GM19455 (cell line): ENCODE measurements around the gene COX4I1.

Experiments used
- ATAC-seq: cut with Tn5 transposase; IDR thresholded peaks from one replicate; pipeline ENCODE4 v1.9.1; 2021; ENCODE audit not compliant: unreplicated experiment

COX4I1 gene

GRCh38 chr16:85799497-85800320, at the start of gene COX4I1, which contains the start of gene EMC8:
Gene COX4I1, plus strand, starts transcription at chr16:85799695. Its CDS starts 1,511 bp downstream, at chr16:85801206.
Gene EMC8, minus strand, starts transcription at chr16:85799544. Its CDS starts 249 bp downstream, at chr16:85799295.
- ATAC-seq, result peak; percentile 82

DNA sequence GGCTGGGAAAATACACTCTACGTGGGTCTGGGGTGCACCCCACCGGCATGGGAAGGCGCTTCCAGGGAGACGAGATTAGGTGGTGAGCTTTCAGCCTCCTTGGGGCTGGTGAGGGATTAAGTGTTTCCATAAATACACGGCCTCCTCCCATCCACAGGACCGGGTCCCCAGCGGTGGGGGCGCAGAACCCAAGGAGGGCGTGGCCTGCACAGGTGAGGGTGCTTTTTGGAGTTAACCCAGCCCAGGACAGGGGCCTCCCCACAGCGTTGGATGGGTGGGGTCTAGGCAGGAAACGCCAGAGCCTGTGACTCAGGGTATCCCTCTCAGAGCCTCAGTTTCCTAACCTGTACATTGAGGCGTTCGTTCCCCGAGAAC, 49.7 kb upstream of the COX4I1 start:
- ATAC-seq, result no peak

DNA sequence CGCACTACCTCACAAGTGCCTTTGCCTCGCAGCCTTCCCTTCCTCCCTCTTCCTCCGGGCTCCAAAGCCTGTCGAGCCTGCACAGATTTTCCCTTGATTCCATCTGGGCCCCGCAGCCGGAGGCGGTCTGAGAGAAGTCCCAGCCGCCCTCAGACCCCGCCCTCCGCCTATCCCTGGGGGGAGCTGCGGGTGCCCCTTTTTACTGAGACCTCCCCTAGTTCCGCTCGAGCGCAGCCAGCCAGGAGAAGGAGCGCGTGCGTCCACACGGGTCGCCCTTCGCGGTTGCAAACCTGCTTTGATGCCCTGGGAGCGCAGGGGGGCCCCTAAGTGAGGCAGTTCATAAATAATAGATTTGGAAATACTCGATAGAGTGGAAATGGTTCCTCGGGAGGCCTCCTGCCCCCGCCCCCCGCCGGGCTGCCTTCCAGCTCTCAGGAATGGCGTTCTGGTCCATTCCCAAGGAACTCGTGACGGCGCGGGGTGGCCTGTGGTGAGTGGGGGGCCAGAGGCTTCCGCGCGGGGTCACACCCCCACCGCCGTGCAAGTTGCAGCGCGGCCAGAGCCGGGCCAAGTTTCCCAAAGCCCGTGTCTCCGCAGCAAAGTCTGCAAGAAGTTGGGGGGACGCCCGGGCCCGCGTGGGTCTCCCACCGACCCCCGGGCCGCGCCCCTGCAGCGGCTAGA, 49.2 kb upstream of the COX4I1 start:
- no peak for ATAC-seq

DNA sequence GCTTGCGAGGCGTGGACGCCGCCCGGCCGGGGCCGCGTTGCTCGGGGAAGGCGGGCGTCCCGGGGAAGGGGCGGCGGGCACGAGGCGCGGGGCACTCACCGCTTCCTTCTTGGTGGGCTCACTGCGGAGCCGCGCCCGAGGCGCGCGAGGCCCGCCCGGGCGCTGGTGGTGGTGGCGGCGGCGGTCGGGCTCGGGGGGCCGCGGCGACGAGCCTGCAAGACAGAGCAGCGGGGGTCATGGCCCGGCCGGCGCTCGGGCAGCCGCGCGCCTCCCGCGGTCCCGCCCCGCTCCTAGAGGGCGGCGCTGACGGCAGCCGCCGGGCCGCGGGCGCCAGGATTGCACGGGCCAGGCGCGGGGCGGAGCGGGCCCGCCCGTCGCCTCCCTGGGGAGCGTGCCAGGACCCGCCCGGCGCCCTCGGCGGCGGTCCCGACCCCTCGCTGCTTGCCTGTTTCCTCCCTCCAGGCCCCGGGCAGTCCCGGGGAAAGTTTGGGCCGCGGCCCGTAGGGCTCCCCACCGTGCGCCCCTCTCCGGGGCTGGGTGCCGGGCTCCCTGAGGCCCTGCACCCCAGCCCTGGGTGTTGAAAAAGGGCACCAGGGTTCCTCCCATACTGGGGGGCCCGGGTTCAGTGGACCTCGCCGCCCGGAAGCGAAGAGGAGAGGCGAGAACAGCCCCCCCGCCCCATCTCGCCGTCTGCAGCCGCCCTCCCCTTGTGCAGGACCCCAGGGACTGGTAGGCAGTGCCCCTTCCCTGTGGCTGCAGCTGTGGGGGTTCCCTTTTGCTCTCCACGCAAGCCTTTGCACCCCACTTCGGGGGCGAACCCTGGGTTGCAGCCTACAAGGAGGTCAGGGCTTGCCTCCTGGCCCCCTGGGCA, 48.4 kb upstream of the COX4I1 start, which contains the start of gene C16orf74:
TSS of gene C16orf74 (minus strand) at position 270 of the 871 bp plus-strand sequence. CDS start 15,879 bp downstream, outside the sequence.
- ATAC-seq, result peak; percentile 40

- no peak for ATAC-seq
Observed at GRCh38 chr16:85751698-85752501, 47.6 kb upstream of the COX4I1 start.

DNA sequence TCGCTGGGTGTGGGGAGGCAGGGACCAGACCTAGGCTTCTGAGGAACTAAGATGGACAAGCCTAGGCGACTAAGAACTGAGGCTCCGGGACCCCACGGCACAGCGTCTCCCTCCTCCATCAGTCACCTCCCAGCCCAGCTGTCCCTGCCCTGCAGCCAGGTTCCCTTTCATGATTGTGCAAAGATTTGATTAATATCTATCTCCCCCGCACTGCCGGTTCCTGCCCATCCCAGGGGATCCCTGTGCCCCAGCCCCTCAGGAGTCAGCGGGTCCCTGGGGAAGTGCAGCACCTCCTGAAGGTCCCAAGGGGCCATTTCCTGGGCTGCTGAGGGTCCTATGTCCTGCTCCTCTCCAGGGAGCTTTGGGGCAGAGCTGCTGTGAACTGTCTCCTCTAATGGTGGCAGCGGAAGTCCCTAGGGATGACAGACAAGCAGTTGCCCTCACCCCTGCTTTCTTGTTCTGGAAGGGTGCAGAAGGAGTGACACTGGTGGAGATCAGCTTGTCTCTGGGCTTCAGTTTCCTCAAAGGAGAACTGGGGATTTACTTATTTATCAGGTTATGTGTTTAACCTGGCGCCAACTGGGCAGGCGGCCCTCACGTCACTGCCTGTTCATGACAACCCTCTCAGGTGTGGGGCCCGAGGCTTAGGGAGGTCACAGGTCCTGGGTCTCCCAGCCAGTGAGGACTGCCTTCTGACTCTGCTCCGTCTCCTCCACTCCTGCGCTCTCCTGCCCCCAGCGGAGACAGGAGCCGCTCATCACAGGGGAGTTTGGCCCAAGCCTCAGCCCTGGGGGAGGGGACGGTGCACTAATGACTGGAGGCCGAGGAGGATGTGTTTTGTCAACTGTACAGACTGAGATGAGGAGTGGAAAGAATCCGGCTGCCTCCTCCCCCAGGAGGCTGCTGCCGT, 46.7 kb upstream of the COX4I1 start:
- no peak for ATAC-seq

DNA sequence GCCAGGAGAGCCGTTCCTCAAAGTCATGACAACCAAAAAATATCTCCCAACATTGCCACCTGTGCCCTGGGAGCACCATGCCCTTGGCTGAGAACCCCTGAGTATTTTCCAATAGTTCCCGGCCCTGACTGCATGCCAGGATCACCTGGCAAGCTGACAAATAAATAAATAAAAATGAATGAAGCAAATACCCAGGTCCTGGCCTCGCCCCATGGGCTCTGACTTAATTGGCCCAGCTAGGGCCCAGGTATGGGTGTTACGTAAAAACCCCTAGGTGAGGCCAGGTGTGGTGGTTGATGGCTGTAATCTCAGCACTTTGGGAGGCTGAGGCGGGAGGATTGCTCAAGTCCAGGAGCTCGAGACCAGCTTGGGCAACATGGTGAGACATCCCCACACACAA, 45.9 kb upstream of the COX4I1 start:
- ATAC-seq, result no peak

- ATAC-seq, result no peak
Observed at GRCh38 chr16:85753976-85754375, 45.5 kb upstream of the COX4I1 start.

DNA sequence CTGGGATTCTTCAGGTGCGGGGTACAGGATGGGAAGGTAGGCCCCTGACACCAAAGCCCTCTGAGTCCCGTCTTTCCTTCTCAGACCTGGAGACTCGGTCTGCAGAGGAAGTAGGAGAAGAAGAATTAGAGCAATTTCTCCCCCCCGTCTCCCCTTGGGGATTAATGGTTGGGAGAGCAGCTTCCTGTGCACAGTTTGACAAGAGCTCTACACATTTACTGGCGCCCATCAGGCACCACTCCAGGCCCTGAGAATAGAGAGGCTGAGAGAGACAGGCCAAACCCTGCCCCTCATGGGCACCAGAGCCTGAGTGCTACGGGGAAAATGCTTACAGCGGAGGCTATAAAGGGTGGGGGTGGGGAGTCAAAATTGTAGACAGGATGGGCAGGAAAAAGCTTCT, 45.1 kb upstream of the COX4I1 start:
- ATAC-seq, result no peak

DNA sequence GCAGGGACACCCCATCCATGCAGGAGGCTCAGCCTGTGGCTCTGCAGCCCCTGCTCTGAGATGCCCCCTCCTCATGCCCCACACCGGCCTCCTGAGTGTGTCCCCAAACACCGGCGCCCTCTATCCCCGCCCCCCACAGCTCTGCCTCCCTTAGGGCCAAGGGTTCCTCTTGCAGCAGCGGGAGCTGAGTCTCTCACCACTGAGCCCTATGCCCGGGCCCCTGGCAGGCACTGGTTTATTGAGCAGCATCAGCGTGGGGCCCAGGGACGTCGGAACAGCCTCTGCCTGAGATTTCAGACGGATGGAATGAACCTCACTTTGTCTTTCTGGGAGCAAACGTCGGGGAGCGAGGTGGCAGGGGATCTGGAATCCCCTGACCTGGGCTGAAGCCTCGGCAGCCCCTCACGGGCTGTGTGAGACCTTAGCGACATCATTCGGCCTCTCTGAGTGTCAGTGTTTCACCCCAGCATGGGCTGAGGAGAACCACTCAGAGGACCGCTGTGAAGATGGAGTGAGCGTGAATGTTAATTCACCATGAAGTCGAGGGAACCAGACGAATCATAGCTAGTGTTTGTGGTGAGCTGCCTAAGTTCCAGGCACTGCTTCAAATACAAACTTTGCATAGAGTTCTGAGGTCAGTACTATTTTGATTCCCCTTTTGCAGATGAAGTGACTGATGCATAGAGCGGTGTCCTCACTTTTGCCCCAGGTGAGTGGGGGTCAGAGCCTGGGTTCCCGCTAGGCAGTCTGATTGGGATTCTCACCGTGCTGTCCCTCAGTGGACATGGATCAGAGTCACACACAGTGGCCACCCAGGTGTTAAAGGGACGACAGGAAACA, 43.3 kb upstream of the COX4I1 start:
- peak; percentile 37 for ATAC-seq

- no peak for ATAC-seq
Observed at GRCh38 chr16:85757341-85757822, 42.1 kb upstream of the COX4I1 start.

DNA sequence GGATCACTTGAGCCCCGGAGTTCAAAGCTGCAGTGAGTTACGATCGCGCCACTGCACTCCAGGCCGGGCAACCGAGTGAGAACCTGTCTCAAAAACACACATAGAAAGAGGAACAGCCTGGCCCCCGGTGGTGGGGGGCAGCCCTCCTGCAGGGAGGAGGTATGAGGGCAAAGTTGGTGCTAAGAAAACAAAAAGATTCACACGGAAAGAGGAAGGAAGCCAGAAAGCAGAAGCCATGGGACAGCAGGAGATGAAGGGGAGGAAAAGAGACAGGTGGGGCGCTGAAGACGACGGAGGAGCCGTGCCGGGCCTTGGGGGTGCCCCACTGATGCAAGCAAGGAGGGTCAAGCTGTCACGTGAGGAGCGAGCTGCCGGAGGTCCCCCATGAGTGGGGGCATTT, 40.4 kb upstream of the COX4I1 start:
- no peak for ATAC-seq

DNA sequence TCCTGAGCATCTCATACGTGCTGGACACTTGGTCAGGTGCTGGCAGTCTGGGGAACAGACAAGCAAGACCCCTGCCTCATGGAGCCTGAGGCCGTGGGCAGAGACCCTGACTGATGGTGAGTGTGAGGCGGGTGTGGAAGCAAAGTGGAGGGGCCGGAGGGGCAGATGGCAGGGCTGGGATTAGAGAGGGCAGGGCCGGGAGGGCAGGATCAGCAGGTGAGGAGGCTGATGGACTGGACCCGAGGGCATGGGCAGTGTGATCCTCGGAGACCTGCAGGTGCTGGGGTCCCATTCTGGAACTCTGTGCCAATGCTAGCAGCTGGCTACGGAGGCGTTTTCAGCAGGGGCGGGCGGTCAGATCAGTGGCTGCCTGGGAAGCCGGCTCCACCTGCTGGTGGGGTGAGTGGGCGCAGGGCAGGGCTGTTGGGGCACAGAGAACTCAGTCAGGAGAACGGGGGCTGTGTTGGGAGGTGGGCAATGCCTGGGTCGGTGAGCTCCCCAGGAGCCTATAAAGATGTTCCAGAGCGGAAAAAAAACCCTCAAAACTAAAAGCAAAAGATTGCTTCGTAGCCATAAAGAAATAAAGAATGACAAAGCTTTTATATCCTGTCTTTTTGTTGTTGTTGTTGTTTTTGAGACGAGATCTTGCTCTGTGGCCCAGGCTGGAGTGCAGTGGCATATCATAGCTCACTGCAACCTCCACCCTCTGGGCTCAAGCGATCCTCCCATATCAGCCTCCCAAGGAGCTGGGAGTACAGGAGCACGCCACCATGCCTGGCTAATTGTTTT, 39.7 kb upstream of the COX4I1 start:
- no peak for ATAC-seq

- ATAC-seq, result no peak
Observed at GRCh38 chr16:85761861-85762260, 37.6 kb upstream of the COX4I1 start.

- ATAC-seq, result no peak
Observed at GRCh38 chr16:85762970-85763369, 36.5 kb upstream of the COX4I1 start.

DNA sequence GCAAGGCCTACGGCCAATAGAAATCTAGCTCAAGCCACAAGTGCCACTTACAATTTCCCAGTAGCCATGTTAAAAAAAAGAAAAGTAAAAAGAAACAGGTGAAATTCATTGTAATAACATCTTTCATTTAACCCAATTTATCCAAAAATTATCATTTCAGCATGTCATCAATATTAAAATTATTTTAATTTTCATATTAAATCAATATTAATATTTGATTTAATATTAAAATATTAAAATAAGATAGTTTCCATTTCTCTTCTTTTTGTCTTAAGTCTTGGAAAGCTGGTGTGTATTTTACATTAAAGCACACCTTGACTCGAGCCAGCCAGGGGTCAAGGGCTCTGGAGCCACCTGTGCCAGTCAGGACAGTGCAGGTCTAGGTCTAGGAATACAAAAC, 35.9 kb upstream of the COX4I1 start:
- ATAC-seq, result no peak

DNA sequence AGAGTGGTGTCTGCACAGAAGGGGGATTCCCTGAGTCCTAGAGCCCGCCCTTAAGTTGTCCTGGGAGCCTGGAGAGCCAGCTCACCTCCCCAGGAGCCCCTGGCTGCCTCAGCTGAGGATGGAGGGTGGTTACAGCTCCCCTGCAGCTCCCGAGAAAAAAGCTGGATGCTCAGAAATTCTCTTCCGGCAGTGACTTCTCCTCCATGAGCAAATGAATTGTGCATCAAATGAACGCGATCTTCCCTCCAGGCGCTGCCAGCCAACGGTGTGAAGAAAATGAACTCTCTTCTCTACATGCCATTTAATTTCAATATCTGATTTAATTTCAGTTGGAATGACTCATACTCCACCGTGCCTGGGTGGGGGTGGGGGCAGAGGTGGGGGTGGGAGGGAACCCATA, 34.3 kb upstream of the COX4I1 start:
- ATAC-seq, result no peak

GRCh38 chr16:85765767-85766166, 33.7 kb upstream of the COX4I1 start:
- ATAC-seq, result no peak
